Mononuclear cell (primary cell): ENCODE data around the gene STX2. TPM values are rescaled to one million over a fixed set of nuclear protein-coding genes. Genes with fewer than 3 reads are reported as not detected.
"Not testable (repeated sequence)": the region's sequence is repeated elsewhere in the genome, so short reads cannot be mapped to it uniquely, and the experiment has no call there.

Experiments
- H3K27me3 ChIP-seq: 2 replicates; pipeline ENCODE4 v1.6.0; 2011; ENCODE audit warnings: low read length, control low read depth; ENCODE audit not compliant: insufficient read depth
- H3K4me1 ChIP-seq: 2 replicates; pipeline ENCODE4 v1.5.1; 2011; ENCODE audit warnings: mild to moderate bottlenecking, low read length, control low read depth; ENCODE audit not compliant: insufficient read depth
- H3K4me3 ChIP-seq: 2 replicates; pipeline ENCODE4 v1.5.1; 2011; ENCODE audit warnings: mild to moderate bottlenecking, low read length, moderate library complexity
- H3K9me3 ChIP-seq: 2 replicates; pipeline ENCODE4 v1.5.1; 2011; ENCODE audit warnings: low read depth, mild to moderate bottlenecking, control low read depth, low read length
- total RNA-seq: library from RNA; depleted of rRNA; stranded (reverse); fragments of >200 nt; gene quantifications from one replicate; pipeline ENCODE4 v1.2.3, GENCODE V29; 2012

The STX2 gene
- total RNA-seq, 1 donor: 18.1 TPM

DNA sequence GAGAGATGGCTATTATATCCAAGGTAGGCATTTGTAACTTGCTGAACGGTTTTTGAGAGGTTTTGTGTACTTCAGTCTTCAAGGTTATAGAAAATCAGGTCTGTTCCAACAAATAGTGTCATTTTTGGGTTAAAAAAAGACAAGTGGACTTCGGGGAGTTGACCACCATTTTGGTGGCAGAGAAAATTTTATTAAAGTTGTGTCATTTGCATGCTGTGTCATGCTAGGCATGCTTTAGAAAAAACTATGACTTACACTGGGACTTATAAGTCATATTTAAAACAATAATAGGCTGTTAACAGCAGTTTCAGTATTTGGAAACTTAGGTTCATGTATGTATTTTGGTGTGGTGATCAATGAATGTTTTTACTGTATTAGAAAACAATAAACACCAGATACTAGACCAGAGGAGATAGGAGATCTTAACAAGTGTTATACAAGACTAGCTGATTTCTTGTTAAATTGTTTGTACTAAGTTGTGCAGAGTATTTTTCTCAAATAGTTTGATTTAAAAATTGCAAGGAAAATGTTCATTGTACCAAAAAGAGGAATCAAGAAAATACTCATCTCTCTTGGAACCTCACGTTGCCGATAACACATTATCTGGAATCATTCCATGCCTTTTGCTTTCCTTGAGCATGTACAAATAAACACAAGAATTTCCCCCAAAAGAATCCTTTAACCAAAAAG is 34.2 kb upstream of the STX2 start:
- Histone ChIP-seq H3K4me1 (peaks cover 37% of the 10 kb centered on the region), H3K27me3 (no peaks in the 10 kb centered on the region), H3K9me3 (no peaks in the 10 kb centered on the region), H3K4me3 (peak overlapping the region; percentile 66)

DNA sequence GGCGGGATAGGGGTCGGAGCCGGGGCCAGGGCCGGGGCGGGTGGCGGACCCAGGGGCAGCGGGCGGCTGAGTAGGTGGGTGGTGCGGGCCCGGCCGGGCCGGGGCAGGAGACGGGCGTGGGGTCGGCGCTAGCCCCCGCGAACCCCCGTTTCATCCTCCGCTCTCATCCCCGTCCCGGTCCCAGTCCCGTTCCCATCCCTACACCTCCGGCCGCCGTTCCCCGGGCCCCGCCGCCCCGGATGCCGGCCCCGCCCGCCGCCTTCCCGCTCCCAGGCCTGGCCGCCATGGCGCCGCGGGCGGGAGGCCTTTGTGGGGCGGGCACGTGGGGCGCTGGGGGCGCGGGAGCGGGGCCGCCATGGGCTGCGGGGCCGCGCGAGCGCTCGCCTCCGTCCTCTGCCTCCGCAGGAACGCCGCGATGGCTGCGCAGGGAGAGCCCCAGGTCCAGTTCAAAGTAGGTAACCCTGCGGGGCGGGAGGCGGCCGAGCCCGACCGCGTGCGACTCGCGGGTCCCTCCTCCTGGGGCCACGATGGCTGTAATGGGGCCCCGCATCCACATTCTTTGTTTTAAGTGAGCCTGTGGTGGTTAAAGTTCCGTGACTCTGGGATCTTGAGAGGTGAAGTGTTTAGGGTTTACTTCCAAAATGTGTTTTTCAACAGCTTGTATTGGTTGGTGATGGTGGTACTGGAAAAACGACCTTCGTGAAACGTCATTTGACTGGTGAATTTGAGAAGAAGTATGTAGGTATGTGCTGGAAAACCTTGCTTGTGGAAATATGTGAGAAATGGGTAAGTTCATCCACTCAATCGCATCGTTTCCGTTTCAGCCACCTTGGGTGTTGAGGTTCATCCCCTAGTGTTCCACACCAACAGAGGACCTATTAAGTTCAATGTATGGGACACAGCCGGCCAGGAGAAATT is 33.4 kb upstream of the STX2 start:
- Histone ChIP-seq H3K4me1 (peaks cover 37% of the 10 kb centered on the region), H3K27me3 (no peaks in the 10 kb centered on the region), H3K4me3 (peak overlapping the region; percentile 66), H3K9me3 (no peaks in the 10 kb centered on the region)

DNA sequence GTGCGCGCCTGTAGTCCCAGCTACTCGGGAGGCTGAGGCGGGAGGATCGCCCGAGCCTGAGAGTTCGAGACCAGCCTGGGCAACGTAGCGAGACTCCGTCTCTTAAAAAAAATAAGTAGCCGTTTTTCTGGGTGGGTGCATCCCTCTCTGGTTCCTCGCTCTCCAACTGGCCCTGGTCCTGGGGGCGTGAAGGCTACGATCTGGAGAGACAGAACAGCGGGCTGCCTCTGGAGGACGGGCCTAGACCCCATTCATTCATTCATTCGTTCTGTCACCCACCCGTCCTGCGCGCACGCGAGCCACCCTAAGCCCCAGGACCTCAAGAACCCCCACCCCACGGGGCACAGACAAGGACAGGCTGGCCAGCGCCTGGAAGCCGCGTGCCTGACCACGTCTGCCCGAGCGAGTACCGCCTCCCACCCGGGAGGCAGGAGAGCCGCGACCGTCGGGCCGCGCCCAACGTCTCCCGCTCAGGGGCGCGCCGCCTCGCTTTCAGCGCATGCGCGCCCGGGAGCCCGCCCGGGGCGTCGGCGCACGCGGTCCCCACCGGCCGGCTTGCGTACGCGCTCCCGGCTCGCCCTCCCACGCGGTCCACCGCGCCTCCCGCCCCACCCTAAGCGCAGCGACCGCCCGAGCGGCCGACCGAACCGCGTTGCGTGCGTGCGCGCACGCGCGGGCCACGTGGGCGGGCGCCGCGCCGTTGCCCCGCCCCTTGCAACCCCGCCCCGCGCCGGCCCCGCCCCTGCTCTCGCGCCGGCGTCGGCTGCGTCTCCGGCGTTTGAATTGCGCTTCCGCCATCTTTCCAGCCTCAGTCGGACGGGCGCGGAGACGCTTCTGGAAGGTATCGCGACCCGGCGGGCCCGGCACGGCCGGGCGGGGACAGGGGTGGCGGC is 32.5 kb upstream of the STX2 start, which contains the start of gene RAN:
Gene RAN (plus strand): TSS at position 781 of the 893 bp plus-strand sequence. CDS start 528 bp downstream, outside the sequence.
- Histone ChIP-seq H3K4me1 (peaks cover 37% of the 10 kb centered on the region), H3K9me3 (no peaks in the 10 kb centered on the region), H3K4me3 (peak within 1 kb of the TSS; percentile 66), H3K27me3 (no peaks in the 10 kb centered on the region)

DNA sequence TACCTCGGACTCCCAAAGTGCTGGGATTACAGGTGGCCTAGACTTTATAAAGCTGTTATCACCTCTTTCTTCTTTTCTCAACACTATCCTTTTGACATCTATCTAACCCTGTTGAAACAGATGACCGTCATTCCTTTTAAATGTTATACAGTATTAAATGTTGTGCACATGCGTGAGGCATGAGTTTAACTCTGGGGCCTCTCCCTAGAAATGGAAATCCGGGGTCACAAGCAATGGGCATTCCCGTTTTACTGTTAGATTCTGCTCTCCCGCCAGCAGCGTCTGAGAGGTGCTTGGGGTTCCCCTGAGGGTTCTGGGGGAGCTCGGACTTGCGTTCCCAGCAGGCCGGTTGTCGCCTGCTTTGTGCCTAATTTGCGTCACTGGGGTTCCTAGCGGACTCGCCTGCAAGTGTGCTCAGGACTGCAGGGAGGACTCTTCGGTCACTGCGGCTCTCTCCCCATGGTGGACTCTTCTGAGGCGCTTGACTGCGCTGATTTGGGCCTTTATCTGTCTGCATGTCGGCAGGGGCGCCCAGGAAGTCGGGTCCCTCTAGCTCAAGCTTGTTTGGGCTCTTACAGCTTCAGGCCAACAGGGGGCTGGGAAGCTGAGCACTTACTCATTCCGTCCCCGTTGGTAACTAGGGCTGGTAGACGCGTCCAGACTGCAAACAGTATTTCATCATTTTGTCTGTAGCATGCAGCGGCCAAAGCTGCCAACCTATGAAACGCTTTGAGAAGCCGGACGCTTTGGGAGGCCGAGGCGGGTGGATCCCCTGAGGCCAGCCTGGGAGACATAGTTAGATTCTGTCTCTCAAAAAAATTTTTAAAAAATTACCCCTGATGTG is 31.6 kb upstream of the STX2 start:
- Histone ChIP-seq H3K4me1 (peaks cover 37% of the 10 kb centered on the region), H3K9me3 (no peaks in the 10 kb centered on the region), H3K4me3 (peak overlapping the region; percentile 66), H3K27me3 (no peaks in the 10 kb centered on the region)

DNA sequence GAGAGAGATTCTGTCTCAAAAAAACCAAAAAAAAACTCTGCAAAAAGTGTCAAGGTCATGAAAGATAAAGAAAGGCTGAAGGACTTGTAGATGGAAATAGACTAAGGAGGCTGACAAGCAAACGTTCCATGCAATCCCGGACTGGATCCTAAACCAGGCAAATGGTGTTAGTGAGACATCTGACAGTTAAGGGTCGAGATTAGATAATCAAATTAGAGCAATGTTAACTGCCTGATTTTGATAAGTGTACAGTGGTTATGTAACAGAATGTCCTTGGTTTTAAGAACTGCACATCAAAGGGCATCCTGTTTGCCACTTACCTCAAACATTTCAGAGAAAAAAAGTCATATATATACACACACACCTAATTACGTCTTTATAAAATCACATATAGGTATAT is 29.4 kb upstream of the STX2 start:
- no peak overlapping the region for H3K4me3 ChIP-seq
- H3K27me3 ChIP-seq: no peaks in the 10 kb centered on the region
- H3K9me3 ChIP-seq: no peaks in the 10 kb centered on the region
- H3K4me1 ChIP-seq: peaks cover 26% of the 10 kb centered on the region

DNA sequence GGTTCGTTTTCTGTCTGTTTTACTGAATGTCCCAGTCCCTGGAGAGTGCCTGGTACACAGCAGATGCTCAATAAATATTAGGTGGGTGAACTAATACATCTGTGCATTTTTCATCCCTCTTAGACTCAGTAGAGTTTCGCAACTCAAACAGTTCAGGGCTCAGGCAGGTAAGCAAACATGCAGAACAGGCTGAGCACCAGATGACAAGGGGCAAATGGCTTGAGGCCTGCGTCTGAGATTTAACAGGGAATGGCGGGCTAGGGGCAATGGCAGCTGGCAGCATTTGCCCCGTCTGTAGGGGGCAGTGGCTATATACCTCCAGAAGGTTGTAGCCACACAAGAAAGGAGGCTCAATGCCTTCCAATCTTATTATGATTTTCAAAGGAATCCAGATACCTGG is 24.2 kb upstream of the STX2 start:
- Histone ChIP-seq H3K4me1 (no peaks in the 10 kb centered on the region), H3K4me3 (no peak overlapping the region), H3K27me3 (no peaks in the 10 kb centered on the region), H3K9me3 (no peaks in the 10 kb centered on the region)

DNA sequence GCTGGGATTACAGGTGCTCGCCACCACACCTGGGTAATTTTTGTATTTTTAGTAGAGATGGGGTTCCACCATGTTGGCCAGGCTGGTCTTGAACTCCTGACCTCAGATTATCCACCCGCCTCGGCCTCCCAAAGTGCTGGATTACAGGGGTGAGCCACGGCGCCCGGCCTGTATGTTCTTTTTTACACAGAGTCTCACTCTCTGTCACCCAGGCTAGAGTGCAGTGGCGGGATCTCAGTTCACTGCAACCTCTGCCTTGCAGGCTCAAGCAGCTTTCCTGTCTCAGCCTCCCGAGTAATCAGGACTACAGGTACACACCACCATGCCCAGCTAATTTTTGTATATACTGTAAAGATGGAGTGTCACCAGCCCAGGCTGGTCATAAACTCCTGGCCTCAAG is 23.7 kb upstream of the STX2 start:
- not testable (repeated sequence) for H3K4me1 ChIP-seq, H3K4me3 ChIP-seq, H3K9me3 ChIP-seq, H3K27me3 ChIP-seq

DNA sequence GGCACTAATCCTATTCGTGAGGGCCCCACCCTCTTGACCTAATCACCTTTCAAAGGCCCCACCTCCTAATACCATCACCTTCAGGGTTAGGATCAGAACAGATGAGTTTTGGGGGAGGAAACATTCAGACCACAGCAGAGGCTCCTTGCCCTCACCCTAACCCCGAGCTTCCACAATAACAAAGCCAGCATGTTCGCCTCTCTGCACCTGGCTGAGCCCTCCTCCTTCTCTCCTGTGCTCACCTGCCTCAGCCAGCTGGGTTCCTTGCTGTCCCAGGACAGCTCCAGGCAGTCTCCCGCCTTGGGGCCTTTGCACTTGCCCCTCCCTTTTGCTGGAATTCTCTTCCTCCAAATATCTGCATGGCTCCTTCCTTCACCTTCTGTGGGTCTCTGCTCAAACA is 23.1 kb upstream of the STX2 start:
- Histone ChIP-seq H3K27me3 (no peaks in the 10 kb centered on the region), H3K9me3 (no peaks in the 10 kb centered on the region), H3K4me3 (no peak overlapping the region), H3K4me1 (no peaks in the 10 kb centered on the region)

DNA sequence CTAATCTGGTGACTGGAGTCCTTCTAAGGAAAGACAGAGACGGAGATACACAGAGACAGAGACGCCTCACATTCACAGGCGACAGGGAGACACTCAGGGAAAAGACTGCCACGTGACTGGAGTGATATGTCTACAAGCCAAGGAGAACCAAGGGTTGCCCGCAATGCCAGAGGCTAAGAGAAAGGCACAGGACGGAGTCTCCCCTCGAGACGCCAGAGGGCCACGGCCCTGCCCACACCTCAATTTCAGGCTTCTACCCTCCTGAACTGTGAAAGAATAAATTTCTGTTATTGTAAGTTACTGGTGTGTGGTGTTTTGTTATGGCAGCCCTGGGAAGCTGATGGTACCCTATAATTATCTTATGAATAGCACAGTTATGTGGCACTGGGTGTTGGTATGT is 21.3 kb upstream of the STX2 start:
- no peaks in the 10 kb centered on the region for H3K4me1 ChIP-seq
- H3K4me3 ChIP-seq: no peak overlapping the region
- no peaks in the 10 kb centered on the region for H3K9me3 ChIP-seq
- no peaks in the 10 kb centered on the region for H3K27me3 ChIP-seq

DNA sequence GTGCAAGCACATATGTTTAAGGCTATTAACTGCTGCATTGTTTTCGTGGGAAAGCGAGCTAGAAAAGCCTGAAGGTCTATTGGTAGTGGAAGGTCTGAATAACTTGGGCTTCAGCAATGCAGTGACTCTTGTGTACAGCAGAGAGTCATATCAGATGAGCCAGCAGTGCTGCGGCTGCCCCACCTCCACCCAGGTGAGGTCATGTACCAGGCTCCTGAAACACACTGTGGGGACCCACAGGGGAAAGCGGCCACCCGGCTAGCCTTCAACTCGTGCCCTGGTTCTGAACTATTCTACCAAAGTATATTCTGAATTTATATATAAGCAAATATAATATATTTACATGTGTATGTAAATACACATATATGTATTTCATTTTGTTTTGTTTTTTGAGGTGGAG is 20.1 kb upstream of the STX2 start:
- H3K4me3 ChIP-seq: no peak overlapping the region
- H3K9me3 ChIP-seq: no peaks in the 10 kb centered on the region
- no peaks in the 10 kb centered on the region for H3K4me1 ChIP-seq
- H3K27me3 ChIP-seq: no peaks in the 10 kb centered on the region

DNA sequence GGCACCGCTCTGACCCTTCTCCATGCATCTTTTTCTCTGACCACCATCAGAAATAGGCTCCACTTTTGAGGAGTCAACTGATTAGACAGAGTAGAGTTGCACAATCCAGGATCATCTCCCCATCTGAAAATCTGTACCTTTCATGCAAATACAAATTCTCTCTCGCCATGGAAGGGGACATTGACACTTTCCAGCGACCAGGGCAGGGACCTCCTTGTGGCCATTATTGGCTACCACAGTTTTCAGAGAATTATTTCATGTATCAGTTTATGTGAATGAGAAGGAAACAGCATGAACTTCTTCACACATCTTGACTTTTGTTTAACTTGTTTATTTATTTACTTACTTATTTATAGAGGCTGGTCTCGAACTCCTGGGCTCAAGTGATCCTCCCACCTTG is 19.0 kb upstream of the STX2 start:
- Histone ChIP-seq H3K27me3 (no peaks in the 10 kb centered on the region), H3K4me1 (no peaks in the 10 kb centered on the region), H3K4me3 (no peak overlapping the region), H3K9me3 (no peaks in the 10 kb centered on the region)

DNA sequence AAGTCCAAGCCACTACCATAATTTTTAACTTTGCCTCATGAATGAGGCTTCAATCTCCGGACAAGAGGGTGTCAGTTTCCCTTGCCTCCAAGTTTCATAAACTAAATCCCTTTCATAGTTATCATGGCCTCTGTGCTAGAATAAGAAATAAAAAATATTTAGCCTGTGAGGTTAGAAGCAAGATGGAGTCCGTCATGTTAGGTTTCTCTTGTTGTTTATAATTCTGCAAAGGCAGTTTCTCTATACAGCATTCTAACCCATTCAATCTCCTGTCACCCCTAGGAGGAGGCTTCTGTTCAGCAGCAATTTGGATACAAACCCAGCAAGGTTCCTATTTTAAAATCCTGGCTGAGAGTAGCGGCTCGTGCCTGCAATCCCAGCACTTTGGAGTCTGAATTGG is 17.0 kb upstream of the STX2 start:
- Histone ChIP-seq H3K4me3 (no peak overlapping the region), H3K27me3 (no peaks in the 10 kb centered on the region), H3K4me1 (no peaks in the 10 kb centered on the region), H3K9me3 (no peaks in the 10 kb centered on the region)

DNA sequence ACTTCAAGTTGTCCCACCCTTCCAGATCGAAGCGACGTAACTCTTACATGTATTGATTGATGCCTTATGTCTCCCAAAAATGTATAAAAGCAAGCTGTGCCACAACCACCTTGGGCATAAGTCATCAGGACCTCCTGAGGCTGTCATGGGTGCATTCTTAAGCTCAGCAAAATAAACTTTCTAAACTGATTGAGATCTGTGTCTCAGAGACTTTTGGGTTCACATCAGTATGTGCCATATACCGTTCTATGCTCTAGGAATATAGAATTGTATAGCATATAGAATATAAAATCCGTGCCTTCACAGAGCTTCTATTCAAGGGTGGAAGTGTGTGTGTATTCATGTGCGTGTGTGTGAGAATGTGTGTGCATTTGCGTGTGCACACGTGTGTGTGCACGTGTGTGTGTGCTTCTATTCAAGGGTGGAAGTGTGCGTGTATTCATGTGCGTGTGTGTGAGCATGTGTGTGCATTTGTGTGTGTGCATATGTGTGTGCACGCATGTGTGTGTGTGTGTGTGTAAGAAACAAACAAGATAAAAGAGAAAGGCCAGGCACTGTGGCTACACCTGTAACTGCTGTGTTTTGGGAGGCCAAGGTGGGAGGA is 11.5 kb upstream of the STX2 start:
- H3K9me3 ChIP-seq: no peaks in the 10 kb centered on the region
- H3K4me3 ChIP-seq: no peak overlapping the region
- H3K4me1 ChIP-seq: no peaks in the 10 kb centered on the region
- H3K27me3 ChIP-seq: no peaks in the 10 kb centered on the region
